HFFc6 (cell line): ENCODE results near the gene SHISA9. TPM values are rescaled to one million over a fixed set of nuclear protein-coding genes. Genes with fewer than 3 reads are reported as not detected.

ENCODE experiments used
- DNase-seq: peaks from one replicate; pipeline ENCODE4 v3.0.0-alpha.2; 2018
- H3K27ac Mint-ChIP-seq: 2 replicates; pipeline ENCODE4 v1.8.0; 2020; ENCODE audit warnings: mild to moderate bottlenecking, mixed read lengths
- H3K27me3 Mint-ChIP-seq: 2 replicates; pipeline ENCODE4 v1.8.0; 2021; ENCODE audit warnings: mild to moderate bottlenecking, moderate library complexity, mixed read lengths; ENCODE audit not compliant: insufficient read depth
- H3K36me3 Mint-ChIP-seq: 2 replicates; pipeline ENCODE4 v1.8.0; 2021; ENCODE audit warnings: low read depth, mixed read lengths
- H3K4me1 Mint-ChIP-seq: 2 replicates; pipeline ENCODE4 v1.8.0; 2020; ENCODE audit warnings: low read depth, mixed read lengths
- H3K4me3 Mint-ChIP-seq: 2 replicates; pipeline ENCODE4 v1.8.0; 2020; ENCODE audit warnings: mild to moderate bottlenecking, moderate library complexity, mixed read lengths
- H3K9me3 Mint-ChIP-seq: 2 replicates; pipeline ENCODE4 v1.8.0; 2020; ENCODE audit warnings: mild to moderate bottlenecking, mixed read lengths
- CTCF ChIP-seq: fragments of 200-600 bp; sonication (generic); IDR thresholded peaks from 2 replicates; pipeline ENCODE4 v1.5.0; 2021; ENCODE audit warnings: antibody characterized with exemption, mild to moderate bottlenecking
- total RNA-seq, 6 experiments: library from RNA; stranded (reverse); fragmentation: NEBNext Ultra II Directional; extraction: Animal tissue kit (Norgen Biotek cat#: 25700); gene quantifications; 2 replicates in 1 of 6; 3 replicates in 5 of 6; pipeline ENCODE4 v1.2.3, GENCODE V29; 2021

Gene SHISA9
- total RNA-seq, 6 experiments from 2014 or later = not detected

GRCh38 chr16:12936391-12936790 is 35.0 kb downstream of the SHISA9 start:
- Mint-ChIP-seq H3K9me3 (peaks cover 17% of the 10 kb centered on the region), H3K4me1 (no peaks in the 10 kb centered on the region)
- no peak for DNase-seq

GRCh38 chr16:12941896-12942295 is 40.5 kb downstream of the SHISA9 start:
- Mint-ChIP-seq H3K27me3 (peaks cover 2% of the 10 kb centered on the region), H3K36me3 (no peaks in the 10 kb centered on the region)

More at GRCh38 chr16:12936391-12936790, 35.0 kb downstream of the SHISA9 start:
- no peak overlapping the region for H3K4me3 Mint-ChIP-seq
- no peaks in the 10 kb centered on the region for H3K36me3 Mint-ChIP-seq
- TF ChIP-seq CTCF = no peak
- no peaks in the 10 kb centered on the region for H3K27me3 Mint-ChIP-seq
- H3K27ac Mint-ChIP-seq = no peak overlapping the region

GRCh38 chr16:12942861-12943260 is 41.5 kb downstream of the SHISA9 start:
- no peak for TF ChIP-seq CTCF
- no peak overlapping the region for H3K4me3 Mint-ChIP-seq
- peaks cover 2% of the 10 kb centered on the region for H3K27me3 Mint-ChIP-seq
- H3K9me3 Mint-ChIP-seq = peaks cover 22% of the 10 kb centered on the region
- no peak for DNase-seq
- H3K4me1 Mint-ChIP-seq = no peaks in the 10 kb centered on the region
- H3K36me3 Mint-ChIP-seq = no peaks in the 10 kb centered on the region
- no peak overlapping the region for H3K27ac Mint-ChIP-seq

More at GRCh38 chr16:12941896-12942295, 40.5 kb downstream of the SHISA9 start:
- TF ChIP-seq CTCF = no peak
- no peak for DNase-seq
- Mint-ChIP-seq H3K9me3 (peaks cover 23% of the 10 kb centered on the region), H3K27ac (no peak overlapping the region), H3K4me1 (no peaks in the 10 kb centered on the region), H3K4me3 (no peak overlapping the region)

- no peak for DNase-seq
- Mint-ChIP-seq H3K4me3 (no peak overlapping the region), H3K27ac (no peak overlapping the region)
Observed at GRCh38 chr16:12944300-12944699, 42.9 kb downstream of the SHISA9 start.

GRCh38 chr16:12951392-12951791 is 50.0 kb downstream of the SHISA9 start:
- no peak for DNase-seq
- no peak overlapping the region for H3K4me3 Mint-ChIP-seq

More at GRCh38 chr16:12944300-12944699, 42.9 kb downstream of the SHISA9 start:
- H3K9me3 Mint-ChIP-seq = peaks cover 15% of the 10 kb centered on the region
- TF ChIP-seq CTCF = no peak
- peaks cover 2% of the 10 kb centered on the region for H3K27me3 Mint-ChIP-seq
- H3K4me1 Mint-ChIP-seq = no peaks in the 10 kb centered on the region
- no peaks in the 10 kb centered on the region for H3K36me3 Mint-ChIP-seq

More at GRCh38 chr16:12951392-12951791, 50.0 kb downstream of the SHISA9 start:
- H3K9me3 Mint-ChIP-seq = peaks cover 12% of the 10 kb centered on the region; the same call in 1 of the 2 replicates
- H3K4me1 Mint-ChIP-seq = no peaks in the 10 kb centered on the region
- no peaks in the 10 kb centered on the region for H3K27me3 Mint-ChIP-seq
- H3K27ac Mint-ChIP-seq = no peak overlapping the region
- TF ChIP-seq CTCF = no peak
- H3K36me3 Mint-ChIP-seq = no peaks in the 10 kb centered on the region
